ENCODE results near the gene ASCC1.
"Not testable (repeated sequence)": the region's sequence is repeated elsewhere in the genome, so short reads cannot be mapped to it uniquely, and the experiment has no call there.

ASCC1 gene

DNA sequence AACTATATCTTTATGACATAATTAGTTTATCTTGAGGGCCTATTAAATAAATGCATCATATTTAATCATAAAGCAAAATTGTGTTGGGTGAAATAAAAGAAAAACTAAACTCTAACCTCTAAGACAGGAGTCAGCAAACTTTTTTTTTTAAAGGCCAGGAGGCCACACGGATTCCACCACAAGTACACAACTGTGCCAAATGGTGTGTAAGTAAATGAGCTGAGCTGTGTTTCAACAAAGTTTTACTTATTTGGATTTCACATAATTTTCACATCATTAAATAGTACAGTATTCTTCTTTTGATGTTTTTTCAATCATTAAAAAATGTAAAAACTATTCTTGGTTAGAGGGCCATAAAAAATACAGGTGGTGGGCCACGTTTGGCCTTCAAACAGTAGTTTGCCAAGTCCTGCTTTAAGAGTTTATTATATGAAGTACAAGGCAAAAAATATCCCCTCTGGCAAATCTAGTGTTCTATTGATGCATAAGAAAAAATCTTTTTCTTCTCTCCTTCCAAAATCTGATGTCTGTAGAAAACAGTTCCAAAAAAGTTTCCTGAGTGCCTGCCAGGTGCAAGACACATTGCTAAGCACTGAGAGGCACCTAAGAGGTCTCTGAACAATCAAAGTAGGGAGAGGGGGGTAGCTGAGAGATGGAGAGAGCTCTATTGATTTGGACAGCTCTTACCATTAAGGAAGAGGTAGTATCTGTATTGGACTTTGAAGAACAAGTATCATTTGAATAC, 101.2 kb downstream of the ASCC1 start:
- in situ Hi-C loops (cut with HindIII; ENCODE audit: low sequenced_read_pairs) = no loop called here
- DNase-seq (ENCODE audit: low read depth) = no peak
- TF ChIP-seq, protein P1, sequence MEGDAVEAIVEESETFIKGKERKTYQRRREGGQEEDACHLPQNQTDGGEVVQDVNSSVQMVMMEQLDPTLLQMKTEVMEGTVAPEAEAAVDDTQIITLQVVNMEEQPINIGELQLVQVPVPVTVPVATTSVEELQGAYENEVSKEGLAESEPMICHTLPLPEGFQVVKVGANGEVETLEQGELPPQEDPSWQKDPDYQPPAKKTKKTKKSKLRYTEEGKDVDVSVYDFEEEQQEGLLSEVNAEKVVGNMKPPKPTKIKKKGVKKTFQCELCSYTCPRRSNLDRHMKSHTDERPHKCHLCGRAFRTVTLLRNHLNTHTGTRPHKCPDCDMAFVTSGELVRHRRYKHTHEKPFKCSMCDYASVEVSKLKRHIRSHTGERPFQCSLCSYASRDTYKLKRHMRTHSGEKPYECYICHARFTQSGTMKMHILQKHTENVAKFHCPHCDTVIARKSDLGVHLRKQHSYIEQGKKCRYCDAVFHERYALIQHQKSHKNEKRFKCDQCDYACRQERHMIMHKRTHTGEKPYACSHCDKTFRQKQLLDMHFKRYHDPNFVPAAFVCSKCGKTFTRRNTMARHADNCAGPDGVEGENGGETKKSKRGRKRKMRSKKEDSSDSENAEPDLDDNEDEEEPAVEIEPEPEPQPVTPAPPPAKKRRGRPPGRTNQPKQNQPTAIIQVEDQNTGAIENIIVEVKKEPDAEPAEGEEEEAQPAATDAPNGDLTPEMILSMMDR (IDR thresholded peaks at IDR 0.05; ENCODE audit: low read depth, low read length, missing control alignments) = no peak
- no peak overlapping the region for H3K4me3 ChIP-seq (ENCODE audit: low read depth, low read length)

DNA sequence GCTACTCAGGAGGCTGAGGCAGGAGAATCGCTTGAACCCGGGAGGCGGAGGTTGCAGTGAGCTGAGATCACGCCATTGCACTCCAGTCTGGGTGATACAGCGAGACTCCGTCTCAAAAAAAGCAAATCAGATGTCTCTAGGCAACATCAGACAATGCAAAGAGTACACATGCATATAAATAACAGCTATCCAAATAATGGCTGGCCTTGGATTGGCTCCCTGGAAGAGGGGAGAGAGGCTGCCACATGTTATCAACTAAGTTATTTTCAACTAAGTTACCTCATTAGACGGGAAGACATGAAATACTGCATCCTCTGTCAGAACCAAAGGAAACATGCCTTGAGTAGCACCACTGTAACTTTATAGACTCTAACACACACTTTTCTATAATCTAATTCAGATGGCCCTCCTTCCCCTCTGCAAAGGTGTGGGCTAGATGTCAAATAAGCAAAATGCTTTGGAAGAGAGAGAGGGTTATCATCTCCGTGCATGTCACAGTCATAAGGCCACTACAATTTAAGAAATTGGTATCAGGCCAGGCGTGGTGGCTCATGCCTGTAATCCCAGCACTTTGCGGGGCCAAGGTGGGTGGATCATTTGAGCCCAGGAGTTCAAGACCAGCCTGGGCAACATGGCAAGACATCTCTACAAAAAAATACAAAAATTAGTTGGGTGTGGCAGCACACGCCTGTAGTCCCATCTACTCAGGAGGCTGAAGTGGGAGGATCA, 105.2 kb downstream of the ASCC1 start:
- no peak for DNase-seq (ENCODE audit: low read depth)
- H3K4me3 ChIP-seq (ENCODE audit: low read depth, low read length) = no peak overlapping the region
- TF ChIP-seq, protein P1 (IDR thresholded peaks at IDR 0.05; ENCODE audit: low read depth, low read length, missing control alignments) = no peak
- in situ Hi-C loops (cut with HindIII; ENCODE audit: low sequenced_read_pairs) = no loop called here

DNA sequence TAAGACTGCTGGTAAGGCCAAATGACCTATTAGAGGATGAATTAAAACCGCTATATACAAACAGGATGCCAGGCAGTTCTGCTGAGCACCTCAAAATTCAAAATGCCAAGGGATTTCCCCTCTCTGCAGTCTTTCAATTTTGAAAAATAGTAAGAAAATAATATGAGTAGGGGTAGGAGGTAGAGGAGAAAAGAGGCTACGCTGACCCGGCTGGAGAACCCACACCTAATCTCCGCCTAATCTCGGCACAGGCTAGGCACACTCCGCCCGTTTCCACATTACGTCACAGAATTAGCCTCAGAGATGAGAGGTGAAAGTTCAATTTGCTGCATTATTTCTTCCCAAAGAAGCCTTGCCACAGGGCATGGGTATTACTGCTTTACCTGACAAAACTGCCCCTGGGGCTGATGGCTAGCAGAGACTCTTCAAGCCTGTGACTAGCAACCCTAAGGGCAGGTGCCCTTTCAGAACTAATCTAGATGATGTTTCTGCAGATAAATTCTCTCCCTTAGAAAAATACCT, 106.4 kb downstream of the ASCC1 start:
- in situ Hi-C loops (cut with HindIII; ENCODE audit: low sequenced_read_pairs) = no loop called here
- TF ChIP-seq, protein P1 (IDR thresholded peaks at IDR 0.05; ENCODE audit: low read depth, low read length, missing control alignments) = no peak
- no peak overlapping the region for H3K4me3 ChIP-seq (ENCODE audit: low read depth, low read length)
- DNase-seq (ENCODE audit: low read depth) = no peak

DNA sequence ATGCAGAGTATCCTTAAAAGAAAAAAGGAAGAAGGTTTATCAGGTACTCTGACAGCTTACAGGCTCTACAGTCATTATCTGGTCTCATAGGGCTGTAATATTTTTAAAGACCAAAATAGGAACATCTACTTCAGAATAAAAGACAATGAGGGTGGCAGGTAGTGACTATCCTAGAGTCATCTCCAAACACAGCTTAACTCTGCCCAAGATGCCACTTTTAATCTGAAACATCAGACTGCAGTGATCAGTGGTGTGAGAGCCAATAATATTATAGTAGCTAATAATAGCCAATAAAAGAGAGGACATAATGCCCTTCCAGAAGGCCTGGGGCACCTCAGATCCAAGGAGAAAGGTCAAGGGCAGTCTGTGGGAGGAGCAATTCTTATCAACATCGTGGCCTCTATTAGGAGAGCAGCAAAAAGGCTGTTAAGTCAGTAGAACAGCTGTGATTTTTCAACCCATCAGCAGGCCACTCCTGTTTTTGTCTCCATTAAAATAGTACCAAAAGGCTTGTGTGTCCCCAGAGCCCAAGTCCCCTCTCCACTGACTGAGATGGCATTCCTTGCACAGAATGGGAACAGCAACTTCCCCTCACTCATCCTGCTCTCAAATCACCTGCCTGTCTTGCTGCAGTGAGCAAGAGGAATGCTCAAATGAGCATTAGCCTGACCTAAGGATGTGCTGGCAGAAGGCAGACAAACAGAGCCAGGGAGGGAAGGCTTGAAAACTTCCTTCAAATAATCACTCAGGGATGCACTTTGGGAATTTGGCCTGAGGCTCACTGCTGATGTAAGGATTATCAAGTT, 107.0 kb downstream of the ASCC1 start:
- in situ Hi-C loops (cut with HindIII; ENCODE audit: low sequenced_read_pairs) = no loop called here
- TF ChIP-seq, protein P1 (IDR thresholded peaks at IDR 0.05; ENCODE audit: low read depth, low read length, missing control alignments) = no peak
- DNase-seq (ENCODE audit: low read depth) = no peak
- H3K4me3 ChIP-seq (ENCODE audit: low read depth, low read length) = no peak overlapping the region

DNA sequence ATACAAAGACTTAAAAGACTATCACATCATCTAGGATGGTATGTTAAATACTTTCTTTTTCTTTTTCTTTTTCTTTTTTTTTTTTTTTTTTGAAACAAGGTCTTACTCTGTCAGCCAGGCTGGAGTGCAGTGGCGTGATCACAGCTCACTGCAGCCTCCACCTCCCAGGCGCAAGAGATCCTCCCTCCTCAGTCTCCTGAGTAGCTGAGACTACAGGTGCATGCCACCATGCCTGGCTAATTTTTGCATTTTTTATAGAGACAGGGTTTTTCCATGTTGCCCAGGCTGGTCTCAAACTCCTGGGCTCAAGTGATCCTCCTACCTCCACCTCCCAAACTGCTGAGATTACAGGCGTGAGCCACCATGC, 108.1 kb downstream of the ASCC1 start:
- H3K4me3 ChIP-seq (ENCODE audit: low read depth, low read length); in situ Hi-C loops (cut with HindIII; ENCODE audit: low sequenced_read_pairs); DNase-seq (ENCODE audit: low read depth): not testable (repeated sequence)

DNA sequence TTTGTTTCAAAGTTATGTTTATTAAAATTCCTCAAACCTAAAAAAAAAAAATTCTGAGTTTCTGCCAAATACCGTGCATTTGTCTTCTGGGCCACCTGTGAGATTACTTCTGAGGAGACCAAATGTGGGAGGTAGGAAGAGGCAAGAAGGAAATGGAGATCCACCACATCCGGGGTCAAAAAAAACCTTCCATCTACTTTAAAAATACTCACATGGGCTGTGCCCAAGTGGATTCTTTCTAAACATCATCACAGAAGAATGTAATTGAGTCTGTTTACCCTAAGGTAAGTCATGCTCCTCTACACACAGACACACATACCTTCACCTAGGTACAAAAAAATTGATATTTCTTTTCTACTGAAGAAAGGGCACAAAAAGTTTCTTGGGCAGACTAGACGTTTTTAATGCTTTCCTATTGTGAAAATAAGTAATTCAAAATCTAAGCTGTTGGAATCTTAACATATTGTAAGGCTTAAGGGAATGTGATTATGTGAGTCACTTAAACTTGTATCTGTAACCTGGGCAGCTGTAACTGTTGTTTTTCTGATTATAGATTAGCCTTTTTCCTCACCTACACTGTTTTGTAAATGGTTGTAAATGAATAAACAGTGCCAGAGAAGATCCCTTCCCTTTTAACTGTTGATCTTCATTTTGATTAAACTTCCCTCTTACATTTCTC, 108.6 kb downstream of the ASCC1 start:
- TF ChIP-seq, protein P1 (IDR thresholded peaks at IDR 0.05; ENCODE audit: low read depth, low read length, missing control alignments) = no peak
- no peak overlapping the region for H3K4me3 ChIP-seq (ENCODE audit: low read depth, low read length)
- in situ Hi-C loops (cut with HindIII; ENCODE audit: low sequenced_read_pairs) = no loop called here
- no peak for DNase-seq (ENCODE audit: low read depth)
